ENCODE results near the gene SMAP2.
A peak's percentile ranks its signal among the peaks of the same experiment; 100 is the strongest.

The SMAP2 gene

DNA sequence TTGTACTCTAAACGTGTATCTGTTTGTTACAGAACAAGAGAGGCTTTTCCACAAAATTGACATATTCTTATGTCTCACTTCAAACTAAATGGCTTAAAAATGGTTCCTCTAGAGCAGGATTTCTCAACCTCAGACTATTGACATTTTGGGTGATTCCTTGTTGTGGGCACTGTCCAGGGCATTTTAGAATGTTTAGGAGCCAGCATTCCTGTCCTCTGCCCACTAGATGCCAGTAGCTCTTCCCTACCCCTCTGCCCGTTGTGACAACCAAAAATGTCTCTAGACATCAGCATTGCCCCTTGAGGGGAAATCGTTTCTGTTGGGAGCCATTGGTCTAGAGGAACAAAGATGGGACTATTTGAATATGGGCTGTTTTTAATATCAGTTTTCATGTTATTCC is 17.3 kb downstream of the SMAP2 start:
- peaks cover 92% of the 10 kb centered on the region for H3K79me2 ChIP-seq (ENCODE audit: low read length)
- no peaks in the 10 kb centered on the region for H3K9me2 ChIP-seq (replicated peaks; ENCODE audit: insufficient read depth, low read length)
- H3K9me3 ChIP-seq (replicated peaks; ENCODE audit: insufficient read depth, low read length) = no peaks in the 10 kb centered on the region
- H3K27ac ChIP-seq (ENCODE audit: low read length) = peak overlapping the region; percentile 91; the same call in 1 of the 2 replicates
- peaks cover 39% of the 10 kb centered on the region for H3F3A ChIP-seq (ENCODE audit: insufficient read depth, low read length)
- H2AFZ ChIP-seq (ENCODE audit: low read length) = no peak overlapping the region
- no peaks in the 10 kb centered on the region for H4K20me1 ChIP-seq (ENCODE audit: insufficient read depth, low read length)
- peak overlapping the region; percentile 35; the same call in 1 of the 2 replicates for H3K4me2 ChIP-seq (ENCODE audit: low read depth, low read length)
- peaks cover 59% of the 10 kb centered on the region for H3K4me1 ChIP-seq (ENCODE audit: low read length)
- no peaks in the 10 kb centered on the region for H3K27me3 ChIP-seq (replicated peaks; ENCODE audit: insufficient read depth, low read length)
- 0 out of 2 replicates have a peak overlapping the region, but pooled peaks have one; percentile 31 for H3K9ac ChIP-seq (ENCODE audit: low read length)
- no peak for DNase-seq
- H3K36me3 ChIP-seq (replicated peaks; ENCODE audit: insufficient read depth, low read length) = no peaks in the 10 kb centered on the region
- TF ChIP-seq CTCF (IDR thresholded peaks at IDR 0.05; ENCODE audit: low read length) (no peak), EZH2 (optimal IDR thresholded peaks at IDR 0.05; ENCODE audit: low read depth, low read length) (no peak), EZH2phosphoT487 (IDR thresholded peaks at IDR 0.05; ENCODE audit: low read length) (no peak)
- H3K4me3 ChIP-seq (ENCODE audit: low read length) = no peak overlapping the region

GRCh38 chr1:40391688-40392145 is 18.2 kb downstream of the SMAP2 start:
- peak; percentile 37 for DNase-seq
- no peaks in the 10 kb centered on the region for H4K20me1 ChIP-seq (ENCODE audit: insufficient read depth, low read length)
- peaks cover 94% of the 10 kb centered on the region for H3K79me2 ChIP-seq (ENCODE audit: low read length)
- peak overlapping the region; percentile 91 for H3K27ac ChIP-seq (ENCODE audit: low read length)
- peak overlapping the region; percentile 31; the same call in 1 of the 2 replicates for H3K9ac ChIP-seq (ENCODE audit: low read length)
- no peak overlapping the region for H3K4me3 ChIP-seq (ENCODE audit: low read length)
- peaks cover 30% of the 10 kb centered on the region for H3F3A ChIP-seq (ENCODE audit: insufficient read depth, low read length)
- no peaks in the 10 kb centered on the region for H3K36me3 ChIP-seq (replicated peaks; ENCODE audit: insufficient read depth, low read length)
- H3K9me2 ChIP-seq (replicated peaks; ENCODE audit: insufficient read depth, low read length) = no peaks in the 10 kb centered on the region
- peaks cover 51% of the 10 kb centered on the region for H3K4me1 ChIP-seq (ENCODE audit: low read length)
- peak overlapping the region; percentile 35 for H3K4me2 ChIP-seq (ENCODE audit: low read depth, low read length)
- no peaks in the 10 kb centered on the region for H3K27me3 ChIP-seq (replicated peaks; ENCODE audit: insufficient read depth, low read length)
- TF ChIP-seq EZH2 (optimal IDR thresholded peaks at IDR 0.05; ENCODE audit: low read depth, low read length) = no peak
- no peak overlapping the region for H2AFZ ChIP-seq (ENCODE audit: low read length)
- H3K9me3 ChIP-seq (replicated peaks; ENCODE audit: insufficient read depth, low read length) = no peaks in the 10 kb centered on the region

DNA sequence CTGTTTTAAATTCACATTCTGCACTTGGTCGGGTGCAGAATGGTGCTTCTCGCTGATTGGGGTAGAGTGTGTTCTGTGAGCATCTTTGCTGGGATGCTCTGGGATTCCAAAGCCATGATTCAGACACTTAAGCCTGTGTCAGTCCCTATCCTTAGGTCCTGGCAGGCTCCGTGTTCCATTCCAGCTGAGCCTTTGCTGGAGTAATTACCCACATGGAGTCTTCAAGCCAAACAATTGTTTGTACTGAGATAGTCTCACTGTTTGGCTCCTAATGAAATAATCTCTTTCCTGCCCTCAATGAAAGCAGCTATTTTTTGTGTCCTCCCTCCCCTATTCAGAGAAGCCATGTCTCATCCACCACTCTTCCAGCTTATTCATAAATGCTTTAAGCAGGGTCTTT is 18.7 kb downstream of the SMAP2 start:
- Histone ChIP-seq H3K79me2 (ENCODE audit: low read length) (peaks cover 94% of the 10 kb centered on the region), H3F3A (ENCODE audit: insufficient read depth, low read length) (peaks cover 25% of the 10 kb centered on the region), H3K36me3 (replicated peaks; ENCODE audit: insufficient read depth, low read length) (no peaks in the 10 kb centered on the region), H3K27me3 (replicated peaks; ENCODE audit: insufficient read depth, low read length) (no peaks in the 10 kb centered on the region), H3K9me3 (replicated peaks; ENCODE audit: insufficient read depth, low read length) (no peaks in the 10 kb centered on the region), H3K9me2 (replicated peaks; ENCODE audit: insufficient read depth, low read length) (no peaks in the 10 kb centered on the region), H4K20me1 (ENCODE audit: insufficient read depth, low read length) (no peaks in the 10 kb centered on the region), H3K27ac (ENCODE audit: low read length) (peak overlapping the region; percentile 91; the same call in 1 of the 2 replicates), H2AFZ (ENCODE audit: low read length) (no peak overlapping the region), H3K4me2 (ENCODE audit: low read depth, low read length) (peak overlapping the region; percentile 35; the same call in 1 of the 2 replicates), H3K4me3 (ENCODE audit: low read length) (no peak overlapping the region), H3K9ac (ENCODE audit: low read length) (peak overlapping the region; percentile 20; the same call in 1 of the 2 replicates), H3K4me1 (ENCODE audit: low read length) (peaks cover 46% of the 10 kb centered on the region)
- DNase-seq = no peak
- TF ChIP-seq EZH2phosphoT487 (IDR thresholded peaks at IDR 0.05; ENCODE audit: low read length) (no peak), EZH2 (optimal IDR thresholded peaks at IDR 0.05; ENCODE audit: low read depth, low read length) (no peak), CTCF (IDR thresholded peaks at IDR 0.05; ENCODE audit: low read length) (no peak)

- H3K27ac ChIP-seq (ENCODE audit: low read length) = no peak overlapping the region
- H3K9me3 ChIP-seq (replicated peaks; ENCODE audit: insufficient read depth, low read length) = no peaks in the 10 kb centered on the region
- no peak for DNase-seq
- no peaks in the 10 kb centered on the region for H3K9me2 ChIP-seq (replicated peaks; ENCODE audit: insufficient read depth, low read length)
- TF ChIP-seq EZH2phosphoT487 (IDR thresholded peaks at IDR 0.05; ENCODE audit: low read length) (no peak), EZH2 (optimal IDR thresholded peaks at IDR 0.05; ENCODE audit: low read depth, low read length) (no peak), CTCF (IDR thresholded peaks at IDR 0.05; ENCODE audit: low read length) (no peak)
- H3K4me3 ChIP-seq (ENCODE audit: low read length) = no peak overlapping the region
- peaks cover 94% of the 10 kb centered on the region for H3K79me2 ChIP-seq (ENCODE audit: low read length)
- peaks cover 25% of the 10 kb centered on the region for H3F3A ChIP-seq (ENCODE audit: insufficient read depth, low read length)
- no peaks in the 10 kb centered on the region for H4K20me1 ChIP-seq (ENCODE audit: insufficient read depth, low read length)
- H2AFZ ChIP-seq (ENCODE audit: low read length) = no peak overlapping the region
- H3K27me3 ChIP-seq (replicated peaks; ENCODE audit: insufficient read depth, low read length) = no peaks in the 10 kb centered on the region
- H3K4me1 ChIP-seq (ENCODE audit: low read length) = peaks cover 43% of the 10 kb centered on the region
- no peaks in the 10 kb centered on the region for H3K36me3 ChIP-seq (replicated peaks; ENCODE audit: insufficient read depth, low read length)
- H3K4me2 ChIP-seq (ENCODE audit: low read depth, low read length) = no peak overlapping the region
- H3K9ac ChIP-seq (ENCODE audit: low read length) = no peak overlapping the region
Measured at GRCh38 chr1:40393173-40393572, 19.6 kb downstream of the SMAP2 start.

Data from MM.1S (cell line).